H1 (cell line): ENCODE data around the gene SARS2. TPM values are rescaled to one million over a fixed set of nuclear protein-coding genes. Genes with fewer than 3 reads are reported as not detected.

Source experiments
- CEBPB ChIP-seq: IDR thresholded peaks from 2 replicates; pipeline ENCODE4 v1.6.1; 2012; ENCODE audit warnings: low read depth, low read length
- CHD7 ChIP-seq: fragments of 300-600 bp; sonication (generic); IDR thresholded peaks from 2 replicates; pipeline ENCODE4 v1.7.1; 2012; ENCODE audit warnings: low read length, moderate library complexity, mild to moderate bottlenecking, inconsistent platforms; ENCODE audit not compliant: insufficient replicate concordance
- JUND ChIP-seq: IDR thresholded peaks from 2 replicates; pipeline ENCODE4 v1.6.1; 2011; ENCODE audit warnings: mild to moderate bottlenecking, improper control_type of control experiment, low read length
- MAX ChIP-seq: IDR thresholded peaks from 2 replicates; pipeline ENCODE4 v1.6.1; 2012; ENCODE audit warnings: inconsistent platforms
- NANOG ChIP-seq: IDR thresholded peaks from 2 replicates; pipeline ENCODE4 v1.6.1; 2011; ENCODE audit warnings: low read length, low read depth, mild to moderate bottlenecking, inconsistent platforms; ENCODE audit not compliant: insufficient read depth, poor library complexity, severe bottlenecking
- PHF8 ChIP-seq: fragments of 200-600 bp; sonication (generic); conservative IDR thresholded peaks from 2 replicates; pipeline ENCODE4 v1.7.1; 2012; ENCODE audit warnings: low read depth, mild to moderate bottlenecking, inconsistent platforms, low read length, moderate library complexity
- TEAD4 ChIP-seq: IDR thresholded peaks from 2 replicates; pipeline ENCODE4 v1.6.1; 2012; ENCODE audit warnings: low read depth, low read length, inconsistent platforms, mixed read lengths
- polyA plus RNA-seq, 7 experiments: library from polyadenylated mRNA; depleted of rRNA in 3 of 7; stranded (reverse) in 5 of 7; unstranded in 2 of 7; fragments of >200 nt in 5 of 7; fragments of 200-250 nt in 2 of 7; gene quantifications; 1 replicate in 5 of 7; 2 replicates in 1 of 7; 4 replicates in 1 of 7; pipeline versions ENCODE4 v1.2.1 to v1.2.3, GENCODE V29; 2011 to 2013; ENCODE audit warnings: missing spikeins in 2 of 7, mixed read lengths in 2 of 7
- total RNA-seq: library from RNA; stranded (reverse); fragmentation: NEBNext Ultra II Directional; extraction: Animal tissue kit (Norgen Biotek cat#: 25700); gene quantifications from 2 replicates; pipeline ENCODE4 v1.2.1, GENCODE V29; 2021

SARS2 gene
- total and polyA plus RNA-seq, 2 of the 8 experiments (the other 6 are each of a cell fraction or from before 2014, with no cell fraction given), result 68.0 to 102 TPM

- no peak for TF ChIP-seq CHD7
- no peak for TF ChIP-seq JUND
- TF ChIP-seq NANOG, result no peak
- no peak for TF ChIP-seq CEBPB
- TF ChIP-seq PHF8, result no peak
- no peak for TF ChIP-seq TEAD4
- no peak for TF ChIP-seq MAX
Observed at GRCh38 chr19:38907670-38908069, 22.9 kb downstream of the SARS2 start (continued).
